HEK293 (cell line): ENCODE measurements around the gene POM121L2.
A peak's percentile ranks its signal among the peaks of the same experiment; 100 is the strongest.

Source experiments
- CTCF ChIA-PET: fragments of 350-600 bp; formaldehyde crosslinking; extraction: SDS; loops from one replicate; lab custom pipeline; 2021; ENCODE audit warnings: antibody characterized with exemption; lab: Yijun Ruan, JAX
- POLR2A ChIA-PET: fragments of 300-600 bp; formaldehyde crosslinking; extraction: SDS; loops from one replicate; lab custom pipeline; 2020; ENCODE audit warnings: antibody characterized with exemption, inconsistent platforms; lab: Yijun Ruan, JAX
- H3K27ac ChIP-seq: fragments of 200-500 bp; sonication (Bioruptor generic); 2 replicates; pipeline ENCODE4 v1.5.1; 2014; ENCODE audit warnings: low read depth, low read length, control low read depth, inconsistent platforms; ENCODE audit errors: extremely low read depth
- H3K36me3 ChIP-seq, 2 experiments: fragments of 200-500 bp in 1 of 2; sonication (Bioruptor generic) in 1 of 2; 1 replicate in 1 of 2; 2 replicates in 1 of 2; pipeline ENCODE4 v1.5.1; 2014 to 2017; ENCODE audit warnings: inconsistent platforms in 2 of 2, low read length in 2 of 2; ENCODE audit not compliant: control insufficient read depth in 2 of 2, insufficient read depth in 1 of 2
- H3K4me1 ChIP-seq: fragments of 200-500 bp; sonication (Bioruptor generic); 2 replicates; pipeline ENCODE4 v1.5.1; 2014; ENCODE audit warnings: mild to moderate bottlenecking, low read length, inconsistent platforms; ENCODE audit not compliant: control insufficient read depth, insufficient read depth
- H3K4me3 ChIP-seq: 2 replicates; pipeline ENCODE4 v1.5.1; 2011; ENCODE audit warnings: low read depth, mild to moderate bottlenecking, control low read depth, low read length, moderate library complexity
- H3K9me3 ChIP-seq: fragments of 200-500 bp; sonication (Bioruptor generic); 2 replicates; pipeline ENCODE4 v1.5.1; 2014; ENCODE audit warnings: low read depth, low read length, inconsistent platforms; ENCODE audit not compliant: control insufficient read depth, insufficient read depth
- BCL11B ChIP-seq: fragments of 450-650 bp; formaldehyde crosslinking; IDR thresholded peaks from 2 replicates; pipeline ENCODE4 v1.5.1; 2016; ENCODE audit warnings: low read depth, missing biosample characterization, missing genetic modification characterization
- GLIS1 ChIP-seq: fragments of 450-650 bp; formaldehyde crosslinking; IDR thresholded peaks from 2 replicates; pipeline ENCODE4 v1.5.1; 2016; ENCODE audit warnings: missing biosample characterization, missing genetic modification characterization
- INSM2 ChIP-seq: fragments of 450-650 bp; formaldehyde crosslinking; IDR thresholded peaks from 2 replicates; pipeline ENCODE4 v1.5.1; 2016; ENCODE audit warnings: missing biosample characterization, missing genetic modification characterization
- MEIS1 ChIP-seq: sonication (generic); formaldehyde crosslinking; IDR thresholded peaks from 2 replicates; pipeline ENCODE4 v1.8.1; 2022; ENCODE audit warnings: missing genetic modification reagents, mild to moderate bottlenecking, borderline replicate concordance
- YY1 ChIP-seq: fragments of 450-650 bp; formaldehyde crosslinking; IDR thresholded peaks from 2 replicates; pipeline ENCODE4 v1.5.1; 2018; ENCODE audit warnings: missing biosample characterization, missing genetic modification characterization
- ZBTB10 ChIP-seq: fragments of 450-650 bp; formaldehyde crosslinking; IDR thresholded peaks from 2 replicates; pipeline ENCODE4 v1.5.1; 2016; ENCODE audit warnings: missing biosample characterization, missing genetic modification characterization
- ZBTB11 ChIP-seq: fragments of 450-650 bp; formaldehyde crosslinking; conservative IDR thresholded peaks from 2 replicates; pipeline ENCODE4 v1.5.1; 2016; ENCODE audit warnings: low read depth, missing biosample characterization, missing genetic modification characterization
- ZBTB17 ChIP-seq: fragments of 450-650 bp; formaldehyde crosslinking; IDR thresholded peaks from 2 replicates; pipeline ENCODE4 v1.5.1; 2016; ENCODE audit warnings: missing biosample characterization, missing genetic modification characterization
- ZFP3 ChIP-seq: fragments of 450-650 bp; formaldehyde crosslinking; IDR thresholded peaks from 2 replicates; pipeline ENCODE4 v1.5.1; 2016; ENCODE audit warnings: low read depth, missing biosample characterization, missing genetic modification characterization
- ZNF10 ChIP-seq: fragments of 450-650 bp; formaldehyde crosslinking; IDR thresholded peaks from 2 replicates; pipeline ENCODE4 v1.5.1; 2017; ENCODE audit warnings: missing biosample characterization, missing genetic modification characterization
- ZNF133 ChIP-seq: fragments of 450-650 bp; formaldehyde crosslinking; IDR thresholded peaks from 2 replicates; pipeline ENCODE4 v1.5.1; 2016; ENCODE audit warnings: missing biosample characterization, missing genetic modification characterization
- ZNF202 ChIP-seq: fragments of 450-650 bp; formaldehyde crosslinking; IDR thresholded peaks from 2 replicates; pipeline ENCODE4 v1.5.1; 2016; ENCODE audit warnings: missing biosample characterization, missing genetic modification characterization, borderline replicate concordance
- ZNF335 ChIP-seq: fragments of 450-650 bp; formaldehyde crosslinking; conservative IDR thresholded peaks from 2 replicates; pipeline ENCODE4 v1.5.1; 2016; ENCODE audit warnings: missing biosample characterization, missing genetic modification characterization
- ZNF341 ChIP-seq: fragments of 450-650 bp; formaldehyde crosslinking; IDR thresholded peaks from 2 replicates; pipeline ENCODE4; 2016; ENCODE audit warnings: low read depth, missing biosample characterization, missing genetic modification characterization
- ZNF366 ChIP-seq: fragments of 450-650 bp; formaldehyde crosslinking; conservative IDR thresholded peaks from 2 replicates; pipeline ENCODE4 v1.5.1; 2016; ENCODE audit warnings: missing biosample characterization, missing genetic modification characterization
- ZNF473 ChIP-seq: fragments of 450-650 bp; formaldehyde crosslinking; IDR thresholded peaks from 2 replicates; pipeline ENCODE4 v1.5.1; 2017; ENCODE audit warnings: missing biosample characterization, missing genetic modification characterization
- ZNF501 ChIP-seq: fragments of 450-650 bp; formaldehyde crosslinking; IDR thresholded peaks from 2 replicates; pipeline ENCODE4 v1.5.1; 2016; ENCODE audit warnings: missing biosample characterization, missing genetic modification characterization
- ZNF514 ChIP-seq: fragments of 450-650 bp; formaldehyde crosslinking; IDR thresholded peaks from 2 replicates; pipeline ENCODE4 v1.5.1; 2016; ENCODE audit warnings: missing biosample characterization, missing genetic modification characterization
- ZNF544 ChIP-seq: fragments of 450-650 bp; formaldehyde crosslinking; IDR thresholded peaks from 2 replicates; pipeline ENCODE4 v1.5.0; 2017; ENCODE audit warnings: missing biosample characterization, missing genetic modification characterization
- ZNF623 ChIP-seq: fragments of 450-650 bp; formaldehyde crosslinking; IDR thresholded peaks from 2 replicates; pipeline ENCODE4 v1.5.1; 2016; ENCODE audit warnings: missing biosample characterization, missing genetic modification characterization
- ZNF664 ChIP-seq: fragments of 450-650 bp; formaldehyde crosslinking; IDR thresholded peaks from 2 replicates; pipeline ENCODE4 v1.5.1; 2016; ENCODE audit warnings: missing biosample characterization, missing genetic modification characterization
- ZNF670 ChIP-seq: fragments of 450-650 bp; formaldehyde crosslinking; IDR thresholded peaks from 2 replicates; pipeline ENCODE4 v1.5.1; 2016; ENCODE audit warnings: missing biosample characterization, missing genetic modification characterization, low read depth
- TF ChIP-seq, protein P1 (sequence below): fragments of 450-650 bp; formaldehyde crosslinking; IDR thresholded peaks from 2 replicates; pipeline ENCODE4 v1.5.1; 2016; ENCODE audit warnings: missing biosample characterization, missing genetic modification characterization

Gene POM121L2

GRCh38 chr6:27287751-27288135 lies 24.3 kb downstream of the POM121L2 start:
- Histone ChIP-seq H3K4me3 (peak overlapping the region; percentile 44), H3K4me1 (peaks cover 3% of the 10 kb centered on the region; the same call in 1 of the 2 replicates), H3K36me3 (no peaks in the 10 kb centered on the region), H3K27ac (peak overlapping the region; percentile 67), H3K9me3 (no peaks in the 10 kb centered on the region)
- TF ChIP-seq ZBTB17 (tag by site-specific recombination) (no peak), ZNF335 (tag by site-specific recombination) (peak; percentile 62; the same call in 1 of the 2 replicates), ZNF366 (peak; percentile 62; the same call in 1 of the 2 replicates), ZNF473 (tag by site-specific recombination) (no peak)
- CTCF ChIA-PET = interaction anchor here (0.6 kb wide), 2 partner anchors 109 to 1450 kb away, joined by 3 read pairs; no protein-coding TSS in a partner anchor
- POLR2A ChIA-PET = interaction anchor here (0.9 to 1.3 kb wide), 2 partner anchors 8 to 36 kb away, joined by 6 to 9 read pairs; no protein-coding TSS in a partner anchor

GRCh38 chr6:27286141-27286540 lies 25.9 kb downstream of the POM121L2 start:
- no peak overlapping the region for H3K27ac ChIP-seq
- TF ChIP-seq ZNF10 (tag by site-specific recombination) = peak; percentile 16; the same call in 1 of the 2 replicates
- peak; percentile 88 for TF ChIP-seq ZNF133 (tag by site-specific recombination)
- no peak for TF ChIP-seq ZNF501
- no peak for TF ChIP-seq ZNF202
- no peaks in the 10 kb centered on the region for H3K9me3 ChIP-seq
- ChIA-PET POLR2A (interaction anchor here (1.3 kb wide), 1 partner anchor 10 kb away, joined by 9 read pairs; no protein-coding TSS in a partner anchor), CTCF (interaction anchor here (0.7 kb wide), 1 partner anchor 11 kb away, joined by 5 read pairs; no protein-coding TSS in a partner anchor)
- peaks cover 3% of the 10 kb centered on the region; the same call in 1 of the 2 replicates for H3K4me1 ChIP-seq
- no peak overlapping the region for H3K4me3 ChIP-seq
- no peaks in the 10 kb centered on the region for H3K36me3 ChIP-seq

GRCh38 chr6:27283279-27283678 lies 28.8 kb downstream of the POM121L2 start:
- TF ChIP-seq ZNF341 (tag by site-specific recombination) (no peak), ZFP3 (tag by site-specific recombination) (no peak), ZNF544 (tag by site-specific recombination) (no peak), ZNF623 (no peak), BCL11B (no peak), ZBTB10 (tag by site-specific recombination) (no peak), YY1 (no peak), GLIS1 (no peak), ZNF664 (no peak), ZBTB11 (tag by site-specific recombination) (no peak), ZNF514 (tag by site-specific recombination) (no peak), MEIS1 (CRISPR knock-in tag) (no peak), ZNF670 (tag by site-specific recombination) (no peak), INSM2 (tag by site-specific recombination) (no peak), ZBTB17 (tag by site-specific recombination) (no peak)
- TF ChIP-seq, protein P1, sequence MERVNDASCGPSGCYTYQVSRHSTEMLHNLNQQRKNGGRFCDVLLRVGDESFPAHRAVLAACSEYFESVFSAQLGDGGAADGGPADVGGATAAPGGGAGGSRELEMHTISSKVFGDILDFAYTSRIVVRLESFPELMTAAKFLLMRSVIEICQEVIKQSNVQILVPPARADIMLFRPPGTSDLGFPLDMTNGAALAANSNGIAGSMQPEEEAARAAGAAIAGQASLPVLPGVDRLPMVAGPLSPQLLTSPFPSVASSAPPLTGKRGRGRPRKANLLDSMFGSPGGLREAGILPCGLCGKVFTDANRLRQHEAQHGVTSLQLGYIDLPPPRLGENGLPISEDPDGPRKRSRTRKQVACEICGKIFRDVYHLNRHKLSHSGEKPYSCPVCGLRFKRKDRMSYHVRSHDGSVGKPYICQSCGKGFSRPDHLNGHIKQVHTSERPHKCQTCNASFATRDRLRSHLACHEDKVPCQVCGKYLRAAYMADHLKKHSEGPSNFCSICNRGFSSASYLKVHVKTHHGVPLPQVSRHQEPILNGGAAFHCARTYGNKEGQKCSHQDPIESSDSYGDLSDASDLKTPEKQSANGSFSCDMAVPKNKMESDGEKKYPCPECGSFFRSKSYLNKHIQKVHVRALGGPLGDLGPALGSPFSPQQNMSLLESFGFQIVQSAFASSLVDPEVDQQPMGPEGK (tag by site-specific recombination) = no peak
- no peaks in the 10 kb centered on the region for H3K36me3 ChIP-seq
- no peak overlapping the region for H3K4me3 ChIP-seq
- ChIA-PET POLR2A (no interaction called here), CTCF (no interaction called here)
- no peaks in the 10 kb centered on the region for H3K9me3 ChIP-seq
- H3K27ac ChIP-seq = no peak overlapping the region
- no peaks in the 10 kb centered on the region for H3K4me1 ChIP-seq
